ENCODE data around the gene BDNF.

GRCh38 chr11:27694992-27695391 is 5.3 kb downstream of the BDNF start:
- peak; percentile 68 for TF ChIP-seq CTCF (conservative IDR thresholded peaks at IDR 0.05; ENCODE audit: low read length)
- no peak for TF ChIP-seq EZH2phosphoT487 (IDR thresholded peaks at IDR 0.05; ENCODE audit: borderline replicate concordance)
